ENCODE results near the gene APOB. TPM values are rescaled to one million over a fixed set of nuclear protein-coding genes. Genes with fewer than 3 reads are reported as not detected.

The APOB gene
- total and polyA plus RNA-seq, 2 of the 13 experiments (the other 11 are each of a cell fraction or from before 2014, with no cell fraction given) = 1,569 to 2,515 TPM

GRCh38 chr2:21006423-21007128 is 37.3 kb downstream of the APOB start (continued):
- peak; percentile 51; the same call in 1 of the 2 replicates for TF ChIP-seq ZSCAN5A (CRISPR knock-in tag; IDR thresholded peaks at IDR 0.05; ENCODE audit: borderline replicate concordance)
- TF ChIP-seq ZNF138 (CRISPR knock-in tag; IDR thresholded peaks at IDR 0.05; ENCODE audit: low read depth) = no peak
- no peak for TF ChIP-seq RFX5 (IDR thresholded peaks at IDR 0.05; ENCODE audit: low read depth, low read length)

GRCh38 chr2:21005700-21006422 is 38.0 kb downstream of the APOB start:
- H3K9ac ChIP-seq (ENCODE audit: insufficient read depth, low read depth, low read length) = no peak overlapping the region
- BruUV-seq (replicated peaks) = no TSS peak
- no peak for TF ChIP-seq HNRNPK (IDR thresholded peaks at IDR 0.05; ENCODE audit: low read depth, low read length, poor library complexity, severe bottlenecking)
- no peak for TF ChIP-seq ZNF20 (CRISPR knock-in tag; IDR thresholded peaks at IDR 0.05)
- TF ChIP-seq SPEN (CRISPR knock-in tag; IDR thresholded peaks at IDR 0.05; ENCODE audit: low read depth) = peak; percentile 56; the same call in 1 of the 2 replicates
- no peak for TF ChIP-seq ZNF263 (CRISPR knock-in tag; IDR thresholded peaks at IDR 0.05)
- TF ChIP-seq ZBTB3 (CRISPR knock-in tag; IDR thresholded peaks at IDR 0.05; ENCODE audit: borderline replicate concordance, low read depth) = no peak; the same call in 1 of the 2 replicates
- no peak for TF ChIP-seq SMAD1 (CRISPR knock-in tag; IDR thresholded peaks at IDR 0.05; ENCODE audit: borderline replicate concordance, low read depth)
- TF ChIP-seq ZNF251 (CRISPR knock-in tag; IDR thresholded peaks at IDR 0.05) = no peak
- TF ChIP-seq ZNF567 (CRISPR knock-in tag; IDR thresholded peaks at IDR 0.05; ENCODE audit: borderline replicate concordance) = peak; percentile 70; the same call in 1 of the 2 replicates
- TF ChIP-seq AHDC1 (CRISPR knock-in tag; IDR thresholded peaks at IDR 0.05; ENCODE audit: borderline replicate concordance) = no peak

More at GRCh38 chr2:21005700-21006422, 38.0 kb downstream of the APOB start:
- H3K9me3 ChIP-seq (ENCODE audit: low read length) = no peaks in the 10 kb centered on the region; the same call in 1 of the 2 replicates
- H3K4me2 ChIP-seq (ENCODE audit: low read depth, low read length) = no peak overlapping the region
- peaks cover 6% of the 10 kb centered on the region for H3K79me2 ChIP-seq (ENCODE audit: insufficient read depth, low read length)
- H2AFZ ChIP-seq (ENCODE audit: low read length) = no peak overlapping the region
- no peak overlapping the region for H3K27ac ChIP-seq (ENCODE audit: extremely low read length, insufficient read depth, low read length)
- peaks cover 97% of the 10 kb centered on the region for H4K20me1 ChIP-seq (ENCODE audit: insufficient read depth, low read length)
- H3K4me1 ChIP-seq (ENCODE audit: insufficient read depth, low read length) = peaks cover 34% of the 10 kb centered on the region
- H3K4me3 ChIP-seq (replicated peaks in 1 of 3; ENCODE audit: insufficient read depth in 1 of 3, low read depth in 2 of 3, low read length in 3 of 3) = no peak overlapping the region
- peaks cover 43 to 96% of the 10 kb centered on the region in 2 experiments for H3K36me3 ChIP-seq (replicated peaks in 1 of 2; ENCODE audit: control insufficient read depth in 1 of 2, insufficient read depth in 2 of 2, low read length in 2 of 2)
- CTCF ChIA-PET (ENCODE audit: low intra/inter-chr PET ratio, low total read pairs) = no interaction called here
- peak; percentile 2 for ATAC-seq
- FAIRE-seq = no peak
- H3K27me3 ChIP-seq (ENCODE audit: control insufficient read depth in 1 of 2, insufficient read depth in 2 of 2, low read length in 2 of 2) = no peaks in the 10 kb centered on the region
- in situ Hi-C loops (cut with HindIII; ENCODE audit: extremely low pct_ligation_motif_present, low pct_unique_long_range_greater_than_20kb) (no loop called here), intact Hi-C loops (cut with micrococcal nuclease; ENCODE audit: unreplicated experiment) (loop anchor here (10.0 kb wide), 1 partner anchor 411 kb away; no protein-coding TSS in a partner anchor)
- WGBS (ENCODE audit: low lambda C conversion rate) = 93% methylated on average over 9 of the region's 9 CpGs
- DNase-seq (ENCODE audit: low spot score) = no peak
- POLR2A ChIA-PET = interaction anchor here (1.4 to 13.6 kb wide), 5 partner anchors 8 to 156 kb away, joined by 4 to 119 read pairs (median 6); no protein-coding TSS in a partner anchor

All from HepG2 (cell line).